Endothelial cell of umbilical vein (primary cell): ENCODE data around the gene TTC24. TPM values are rescaled to one million over a fixed set of nuclear protein-coding genes. Genes with fewer than 3 reads are reported as not detected.

ENCODE experiments used
- BruUV-seq: library from RNA; stranded (reverse); fragments of 400-500 nt; replicated peaks from 2 replicates; lab custom pipeline; 2021; lab: Mats Ljungman, UMichigan
- CTCF ChIA-PET: fragments of 300-600, 350-600 bp; sonication (Branson Sonifier 250); formaldehyde crosslinking; loops from one replicate; lab custom pipeline; 2021; ENCODE audit warnings: antibody characterized with exemption, inconsistent platforms; lab: Charles Lee
- POLR2A ChIA-PET: fragments of 300-600, 350-600 bp; sonication (Branson Sonifier 250); formaldehyde crosslinking; loops from one replicate; lab custom pipeline; 2021; ENCODE audit warnings: antibody characterized with exemption, inconsistent platforms; lab: Charles Lee
- DNase-seq: peaks from one replicate; pipeline ENCODE4 v3.0.0-alpha.2; 2011; ENCODE audit warnings: low read depth, low spot score
- FAIRE-seq: peaks from 2 replicates; lab custom pipeline; 2011; peaks lifted over from hg19 to GRCh38; lab: Jason Lieb, UNC
- H2AFZ ChIP-seq: 2 replicates; pipeline ENCODE4 v1.6.0; 2012; ENCODE audit warnings: low read depth, low read length, control low read depth, inconsistent platforms
- H3K27ac ChIP-seq: 2 replicates; pipeline ENCODE4 v1.5.1; 2011; ENCODE audit warnings: low read depth, mild to moderate bottlenecking, control low read depth, low read length, moderate library complexity; ENCODE audit not compliant: insufficient read depth
- H3K27me3 ChIP-seq, 2 experiments: 2 replicates each; pipeline versions ENCODE4 v1.6.0 to v1.6.1; 2011; ENCODE audit warnings: low read length in 2 of 2, mixed read lengths in 1 of 2; ENCODE audit not compliant: control insufficient read depth in 2 of 2, insufficient read depth in 2 of 2
- H3K36me3 ChIP-seq, 2 experiments: 2 replicates in 1 of 2; 3 replicates in 1 of 2; pipeline ENCODE4 v1.5.1; 2011; ENCODE audit warnings: low read length in 2 of 2, mild to moderate bottlenecking in 1 of 2, moderate library complexity in 1 of 2; ENCODE audit not compliant: control insufficient read depth in 2 of 2, insufficient read depth in 2 of 2; ENCODE audit errors: extremely low read depth in 1 of 2
- H3K4me1 ChIP-seq: 3 replicates; pipeline ENCODE4 v1.5.1; 2011; ENCODE audit warnings: mild to moderate bottlenecking, low read length; ENCODE audit not compliant: control insufficient read depth, insufficient read depth; ENCODE audit errors: extremely low read depth
- H3K4me2 ChIP-seq: 2 replicates; pipeline ENCODE4 v1.6.1; 2011; ENCODE audit warnings: low read length, control low read depth, mixed read lengths; ENCODE audit not compliant: insufficient read depth
- H3K4me3 ChIP-seq, 3 experiments: fragments of 200-600 bp in 1 of 3; sonication (generic), shearing (Covaris generic) in 1 of 3; replicated peaks in 1 of 3; 2 replicates each; pipeline ENCODE4 v1.5.1; 2011 to 2016; ENCODE audit warnings: control low read depth in 3 of 3, low read length in 3 of 3, mild to moderate bottlenecking in 2 of 3, inconsistent platforms in 1 of 3, low read depth in 1 of 3, moderate library complexity in 1 of 3; ENCODE audit not compliant: insufficient read depth in 1 of 3
- H3K79me2 ChIP-seq: 2 replicates; pipeline ENCODE4 v1.6.0; 2012; ENCODE audit warnings: low read length, inconsistent platforms; ENCODE audit not compliant: control insufficient read depth, insufficient read depth
- H3K9ac ChIP-seq: replicated peaks from 2 replicates; pipeline ENCODE3; 2011; ENCODE audit warnings: low read length, control low read depth; ENCODE audit not compliant: insufficient read depth; ENCODE audit errors: extremely low read depth
- H3K9me1 ChIP-seq: replicated peaks from 3 replicates; pipeline ENCODE4 v1.6.0; 2011; ENCODE audit warnings: mild to moderate bottlenecking, low read length; ENCODE audit not compliant: control insufficient read depth, insufficient read depth; ENCODE audit errors: extremely low read depth
- H3K9me3 ChIP-seq: replicated peaks from 2 replicates; pipeline ENCODE4 v1.5.1; 2012; ENCODE audit warnings: low read length, inconsistent platforms; ENCODE audit not compliant: control insufficient read depth, insufficient read depth
- H4K20me1 ChIP-seq: replicated peaks from 2 replicates; pipeline ENCODE3; 2011; ENCODE audit warnings: mild to moderate bottlenecking, low read length; ENCODE audit not compliant: control insufficient read depth, insufficient read depth; ENCODE audit errors: extremely low read depth
- FOS ChIP-seq: IDR thresholded peaks from 2 replicates; pipeline ENCODE4 v1.6.1; 2011; ENCODE audit warnings: mild to moderate bottlenecking, low read length, moderate library complexity, borderline replicate concordance; ENCODE audit not compliant: insufficient read depth
- GATA2 ChIP-seq: IDR thresholded peaks from 2 replicates; pipeline ENCODE4 v1.7.0; 2011; ENCODE audit warnings: low read depth, mild to moderate bottlenecking, moderate library complexity, mixed read lengths, low read length; ENCODE audit not compliant: insufficient read length, insufficient read depth
- MYC ChIP-seq: IDR thresholded peaks from one replicate; pipeline ENCODE4 v1.6.1; 2011; ENCODE audit warnings: mild to moderate bottlenecking, low read depth, low read length
- POLR2A ChIP-seq: IDR thresholded peaks from 2 replicates; pipeline ENCODE4 v1.6.1; 2012; ENCODE audit warnings: low read depth, mild to moderate bottlenecking, control low read depth, low read length
- POLR2AphosphoS5 ChIP-seq: IDR thresholded peaks from 2 replicates; pipeline ENCODE4 v1.6.1; 2012; ENCODE audit warnings: low read depth, mild to moderate bottlenecking, control low read depth, low read length, moderate library complexity; ENCODE audit not compliant: insufficient read depth
- dilution Hi-C: fragments of 300-500 bp; cut with MboI; formaldehyde crosslinking; loops from one replicate; pipeline ENCODE4 v1.15.0; 2019; ENCODE audit warnings: low sequenced_read_pairs; ENCODE audit not compliant: extremely low pct_ligation_motif_present
- intact Hi-C: fragments of 100-400 bp; cut with micrococcal nuclease; formaldehyde crosslinking; loops from one replicate; pipeline ENCODE4 v1.10.0; 2022
- polyA plus RNA-seq, 4 experiments: library from polyadenylated mRNA; depleted of rRNA in 3 of 4; stranded (reverse) in 3 of 4; unstranded in 1 of 4; fragments of >200 nt; gene quantifications; 2 replicates each; pipeline versions ENCODE4 v1.2.1 to v1.2.3, GENCODE V29; 2011 to 2012; ENCODE audit warnings: missing spikeins in 1 of 4
- total RNA-seq: library from RNA; stranded (reverse); gene quantifications from 2 replicates; pipeline ENCODE4 v1.2.3, GENCODE V29; 2021
- TF ChIP-seq, protein P1 (sequence below), 2 donors: IDR thresholded peaks; 1 replicate in 1 of 2; 2 replicates in 1 of 2; pipeline ENCODE4 v1.5.1; 2011; ENCODE audit warnings: low read length in 2 of 2, mild to moderate bottlenecking in 2 of 2, moderate library complexity in 2 of 2, control low read depth in 1 of 2, inconsistent platforms in 1 of 2, low read depth in 1 of 2; ENCODE audit not compliant: insufficient read depth in 1 of 2; ENCODE audit errors: extremely low read depth in 1 of 2

Gene TTC24
- total and polyA plus RNA-seq, 2 donors (not counting 3 experiments of a cell fraction or from before 2014, with no cell fraction given), result not detected

DNA sequence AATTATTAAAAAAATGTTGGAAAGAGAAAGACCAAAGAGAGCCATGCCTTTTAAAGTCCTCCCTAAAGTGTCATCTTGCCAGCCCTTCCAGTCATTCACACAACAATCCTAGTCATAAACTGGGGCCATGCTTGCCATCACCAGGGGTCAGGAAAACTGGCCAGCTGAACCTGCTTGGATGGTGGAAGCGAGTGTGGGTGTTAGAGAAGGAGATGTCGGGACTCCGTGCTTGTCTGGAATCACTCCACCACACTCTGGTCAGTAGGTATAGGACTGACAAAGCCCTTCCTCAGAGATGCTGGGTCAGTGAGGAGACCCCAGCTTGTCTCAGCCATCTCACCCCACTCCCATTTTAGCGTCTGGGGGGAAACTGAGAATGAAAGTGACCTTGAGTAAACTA lies 36.4 kb downstream of the TTC24 start:
- intact Hi-C loops (no loop called here), dilution Hi-C loops (no loop called here)
- DNase-seq (no peak), FAIRE-seq (no peak)
- Histone ChIP-seq H3K79me2 (no peaks in the 10 kb centered on the region), H3K9me3 (no peaks in the 10 kb centered on the region), H3K9me1 (no peaks in the 10 kb centered on the region), H3K4me1 (peaks cover 8% of the 10 kb centered on the region), H3K4me2 (peak overlapping the region; percentile 20), H3K27ac (no peak overlapping the region), H4K20me1 (no peaks in the 10 kb centered on the region), H3K27me3 (peaks cover 27 to 30% of the 10 kb centered on the region in 2 experiments), H3K4me3 (no peak overlapping the region), H2AFZ (no peak overlapping the region), H3K36me3 (no peaks in the 10 kb centered on the region), H3K9ac (no peak overlapping the region)
- POLR2A ChIA-PET, result no interaction called here
- TF ChIP-seq POLR2AphosphoS5 (no peak), POLR2A (no peak), MYC (no peak)
- TF ChIP-seq, protein P1, sequence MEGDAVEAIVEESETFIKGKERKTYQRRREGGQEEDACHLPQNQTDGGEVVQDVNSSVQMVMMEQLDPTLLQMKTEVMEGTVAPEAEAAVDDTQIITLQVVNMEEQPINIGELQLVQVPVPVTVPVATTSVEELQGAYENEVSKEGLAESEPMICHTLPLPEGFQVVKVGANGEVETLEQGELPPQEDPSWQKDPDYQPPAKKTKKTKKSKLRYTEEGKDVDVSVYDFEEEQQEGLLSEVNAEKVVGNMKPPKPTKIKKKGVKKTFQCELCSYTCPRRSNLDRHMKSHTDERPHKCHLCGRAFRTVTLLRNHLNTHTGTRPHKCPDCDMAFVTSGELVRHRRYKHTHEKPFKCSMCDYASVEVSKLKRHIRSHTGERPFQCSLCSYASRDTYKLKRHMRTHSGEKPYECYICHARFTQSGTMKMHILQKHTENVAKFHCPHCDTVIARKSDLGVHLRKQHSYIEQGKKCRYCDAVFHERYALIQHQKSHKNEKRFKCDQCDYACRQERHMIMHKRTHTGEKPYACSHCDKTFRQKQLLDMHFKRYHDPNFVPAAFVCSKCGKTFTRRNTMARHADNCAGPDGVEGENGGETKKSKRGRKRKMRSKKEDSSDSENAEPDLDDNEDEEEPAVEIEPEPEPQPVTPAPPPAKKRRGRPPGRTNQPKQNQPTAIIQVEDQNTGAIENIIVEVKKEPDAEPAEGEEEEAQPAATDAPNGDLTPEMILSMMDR (IDR thresholded peaks at IDR 0.05; ENCODE audit: extremely low read depth in 1 of 2, insufficient read depth in 1 of 2, low read depth in 1 of 2, low read length in 2 of 2), result no peak
- CTCF ChIA-PET, result interaction anchor here (1.0 to 1.4 kb wide), 2 partner anchors 11 to 230 kb away, joined by 3 to 4 read pairs; no protein-coding TSS in a partner anchor
- no TSS peak for BruUV-seq

DNA sequence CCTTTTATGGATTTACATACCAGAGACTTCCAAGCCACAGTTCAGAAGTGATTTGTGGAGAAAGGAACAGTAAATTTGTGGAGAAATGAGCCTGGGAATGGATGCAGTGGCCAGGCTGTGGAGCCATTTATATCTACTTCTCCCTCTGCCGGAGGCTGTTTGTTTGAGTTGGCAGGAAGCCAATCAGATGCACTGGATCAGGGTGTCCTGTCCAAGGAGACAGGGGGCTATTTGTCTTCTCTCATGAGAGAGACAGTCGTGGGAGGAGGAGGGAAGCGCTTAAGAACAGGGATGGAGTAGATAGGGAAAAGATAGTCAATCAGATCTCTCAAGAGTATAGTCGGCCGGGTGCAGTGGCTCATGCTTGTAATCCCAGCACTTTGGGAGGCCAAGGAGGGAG lies 36.9 kb downstream of the TTC24 start:
- ChIA-PET POLR2A (interaction anchor here (0.7 kb wide), 2 partner anchors 23 to 226 kb away, joined by 4 to 7 read pairs; no protein-coding TSS in a partner anchor), CTCF (interaction anchor here (1.0 to 1.8 kb wide), 8 partner anchors 8 to 231 kb away, joined by 3 to 11 read pairs (median 5); no protein-coding TSS in a partner anchor)
- BruUV-seq, result no TSS peak
- Histone ChIP-seq H3K9me1 (no peaks in the 10 kb centered on the region), H3K36me3 (no peaks in the 10 kb centered on the region), H3K9ac (no peak overlapping the region), H4K20me1 (no peaks in the 10 kb centered on the region), H3K9me3 (no peaks in the 10 kb centered on the region), H3K4me1 (peaks cover 8% of the 10 kb centered on the region), H3K4me3 (no peak overlapping the region), H3K79me2 (no peaks in the 10 kb centered on the region), H2AFZ (no peak overlapping the region), H3K27ac (no peak overlapping the region), H3K27me3 (peaks cover 26 to 32% of the 10 kb centered on the region in 2 experiments), H3K4me2 (peak overlapping the region; percentile 20)
- FAIRE-seq (no peak), DNase-seq (peak; percentile 64)
- intact Hi-C loops (no loop called here), dilution Hi-C loops (no loop called here)
- no peak for TF ChIP-seq FOS
- TF ChIP-seq GATA2, result peak; percentile 68
